ENCODE results near the gene NWD2. TPM values are rescaled to one million over a fixed set of nuclear protein-coding genes. Genes with fewer than 3 reads are reported as not detected.

Gene NWD2
- total and polyA plus RNA-seq, 9 of the 15 experiments (the other 6 are each of a cell fraction or from before 2014, with no cell fraction given), result not detected

GRCh38 chr4:37279121-37279520 lies 34.6 kb downstream of the NWD2 start:
- no peaks in the 10 kb centered on the region for H3K36me3 ChIP-seq (ENCODE audit: control insufficient read depth, insufficient read depth, low read length)
- H3K9me3 ChIP-seq (replicated peaks; ENCODE audit: control insufficient read depth, insufficient read depth, low read depth, low read length), result no peaks in the 10 kb centered on the region
- DNase-seq (ENCODE audit: extremely low read depth in 1 of 4, low spot score in 3 of 4) (no peak), FAIRE-seq (no peak), ATAC-seq (no peak)
- H2AFZ ChIP-seq (ENCODE audit: low read depth, low read length), result no peak overlapping the region
- no peak overlapping the region for H3K27ac ChIP-seq (ENCODE audit: extremely low read depth, low read depth, low read length)
- ChIA-PET POLR2A (no interaction called here), CTCF (ENCODE audit: low intra/inter-chr PET ratio) (no interaction called here)
- H3K4me1 ChIP-seq (replicated peaks in 1 of 2; ENCODE audit: control insufficient read depth in 2 of 2, insufficient read depth in 2 of 2, low read length in 2 of 2), result no peaks in the 10 kb centered on the region
- H3K4me2 ChIP-seq (ENCODE audit: insufficient read depth, low read length), result no peak overlapping the region
- 0% methylated on average over 1 of the region's 1 CpG for WGBS (ENCODE audit: insufficient coverage, low coverage, missing lambda C conversion rate)
- in situ Hi-C loops (cut with MboI) (no loop called here), intact Hi-C loops (cut with micrococcal nuclease) (no loop called here)
- BruUV-seq (replicated peaks), result no TSS peak
- no peak overlapping the region for H3K9ac ChIP-seq (ENCODE audit: insufficient read depth in 1 of 2, low read depth in 2 of 2, low read length in 2 of 2)
- H3K27me3 ChIP-seq (ENCODE audit: control insufficient read depth in 2 of 2, insufficient read depth in 2 of 2, low read length in 2 of 2), result no peaks in the 10 kb centered on the region
- TF ChIP-seq CEBPG (CRISPR knock-in tag; IDR thresholded peaks at IDR 0.05) (no peak), CEBPG (tag; conservative IDR thresholded peaks at IDR 0.05 in 1 of 2, IDR thresholded peaks at IDR 0.05 in 1 of 2) (peak in 1 of 2 experiments; percentile 52; a peak in 2 of 4 replicates), SRF (CRISPR knock-in tag; IDR thresholded peaks at IDR 0.05) (no peak)
- H3K79me2 ChIP-seq (ENCODE audit: control insufficient read depth, insufficient read depth, low read length), result no peaks in the 10 kb centered on the region
- H4K20me1 ChIP-seq (replicated peaks; ENCODE audit: control insufficient read depth, insufficient read depth, low read length), result no peaks in the 10 kb centered on the region
- H3K9me1 ChIP-seq (ENCODE audit: control insufficient read depth, insufficient read depth, low read length), result no peaks in the 10 kb centered on the region
- no peak overlapping the region for H3K4me3 ChIP-seq

- no peaks in the 10 kb centered on the region for H3K27me3 ChIP-seq (ENCODE audit: control insufficient read depth in 2 of 2, insufficient read depth in 2 of 2, low read length in 2 of 2)
- H3K79me2 ChIP-seq (ENCODE audit: control insufficient read depth, insufficient read depth, low read length), result no peaks in the 10 kb centered on the region
- TF ChIP-seq POLR2A (conservative IDR thresholded peaks at IDR 0.05) (no peak), SAP30 (IDR thresholded peaks at IDR 0.05; ENCODE audit: borderline replicate concordance, insufficient read depth, low read depth, low read length, poor library complexity, severe bottlenecking) (no peak)
- intact Hi-C loops (cut with micrococcal nuclease) (no loop called here), in situ Hi-C loops (cut with MboI) (no loop called here)
- CTCF ChIA-PET (ENCODE audit: low intra/inter-chr PET ratio), result no interaction called here
- H3K4me2 ChIP-seq (ENCODE audit: insufficient read depth, low read length), result no peak overlapping the region
- H3K4me3 ChIP-seq, result no peak overlapping the region
- no peaks in the 10 kb centered on the region for H3K9me3 ChIP-seq (replicated peaks; ENCODE audit: control insufficient read depth, insufficient read depth, low read depth, low read length)
- no peak overlapping the region for H3K27ac ChIP-seq (ENCODE audit: extremely low read depth, low read depth, low read length)
- ATAC-seq, result no peak
- DNase-seq (ENCODE audit: extremely low read depth in 1 of 4, low spot score in 3 of 4), result no peak
- FAIRE-seq, result no peak
- 0% methylated on average over 6 of the region's 6 CpGs for WGBS (ENCODE audit: insufficient coverage, low coverage, missing lambda C conversion rate)
- H3K4me1 ChIP-seq (replicated peaks in 1 of 2; ENCODE audit: control insufficient read depth in 2 of 2, insufficient read depth in 2 of 2, low read length in 2 of 2), result no peaks in the 10 kb centered on the region
- H3K9me1 ChIP-seq (ENCODE audit: control insufficient read depth, insufficient read depth, low read length), result no peaks in the 10 kb centered on the region
- H3K9ac ChIP-seq (ENCODE audit: insufficient read depth in 1 of 2, low read depth in 2 of 2, low read length in 2 of 2), result no peak overlapping the region
- POLR2A ChIA-PET, result no interaction called here
- H2AFZ ChIP-seq (ENCODE audit: low read depth, low read length), result no peak overlapping the region
- no TSS peak for BruUV-seq (replicated peaks)
- H3K36me3 ChIP-seq (ENCODE audit: control insufficient read depth, insufficient read depth, low read length), result no peaks in the 10 kb centered on the region
- H4K20me1 ChIP-seq (replicated peaks; ENCODE audit: control insufficient read depth, insufficient read depth, low read length), result no peaks in the 10 kb centered on the region
Measured at GRCh38 chr4:37279894-37280592, 35.5 kb downstream of the NWD2 start.
